KMS-11 (cell line): Measurements from ENCODE around the gene MGMT.

Experiments used
- H2AFZ ChIP-seq: fragments of 200-600 bp; sonication (generic); 2 replicates; pipeline ENCODE4 v1.6.1; 2016; ENCODE audit warnings: antibody characterized with exemption, mixed run types, low read depth
- H3K27ac ChIP-seq: fragments of 200-600 bp; sonication (generic); 2 replicates; pipeline ENCODE4 v1.6.1; 2016; ENCODE audit warnings: mild to moderate bottlenecking, mixed run types
- H3K27me3 ChIP-seq: fragments of 200-600 bp; sonication (generic); 2 replicates; pipeline ENCODE4 v1.6.1; 2017; ENCODE audit warnings: mild to moderate bottlenecking, low read depth, mixed run types, moderate library complexity; ENCODE audit not compliant: insufficient read depth
- H3K36me3 ChIP-seq: fragments of 200-600 bp; sonication (generic); 2 replicates; pipeline ENCODE4 v1.6.1; 2017; ENCODE audit warnings: mild to moderate bottlenecking, mixed run types; ENCODE audit not compliant: insufficient read depth
- H3K4me1 ChIP-seq: fragments of 200-600 bp; sonication (generic); 2 replicates; pipeline ENCODE4 v1.6.1; 2016; ENCODE audit warnings: mild to moderate bottlenecking, low read depth, mixed run types; ENCODE audit not compliant: poor library complexity, severe bottlenecking
- H3K4me2 ChIP-seq: fragments of 200-600 bp; sonication (generic); 2 replicates; pipeline ENCODE4 v1.7.0; 2016; ENCODE audit warnings: mild to moderate bottlenecking, mixed run types
- H3K4me3 ChIP-seq: fragments of 200-600 bp; sonication (generic); IDR thresholded peaks from 2 replicates; pipeline ENCODE4 v1.6.1; 2017; ENCODE audit warnings: low read depth, low read length, mixed read lengths; ENCODE audit not compliant: insufficient read depth
- H3K79me2 ChIP-seq: fragments of 200-600 bp; sonication (generic); 2 replicates; pipeline ENCODE4 v1.6.1; 2016; ENCODE audit warnings: low read depth, mixed run types; ENCODE audit not compliant: insufficient read depth
- H3K9ac ChIP-seq: fragments of 200-600 bp; sonication (generic); 2 replicates; pipeline ENCODE4 v1.6.1; 2016; ENCODE audit warnings: mild to moderate bottlenecking, mixed run types
- H4K20me1 ChIP-seq: fragments of 200-600 bp; sonication (generic); 2 replicates; pipeline ENCODE4 v1.6.1; 2016; ENCODE audit warnings: mild to moderate bottlenecking, mixed run types; ENCODE audit not compliant: insufficient read depth
- TF ChIP-seq, protein P1 (sequence below): fragments of 200-600 bp; sonication (generic); conservative IDR thresholded peaks from 2 replicates; pipeline ENCODE4 v1.6.1; 2017; ENCODE audit warnings: low read depth, mild to moderate bottlenecking, antibody characterized with exemption, low read length, moderate library complexity, mixed read lengths

MGMT gene

DNA sequence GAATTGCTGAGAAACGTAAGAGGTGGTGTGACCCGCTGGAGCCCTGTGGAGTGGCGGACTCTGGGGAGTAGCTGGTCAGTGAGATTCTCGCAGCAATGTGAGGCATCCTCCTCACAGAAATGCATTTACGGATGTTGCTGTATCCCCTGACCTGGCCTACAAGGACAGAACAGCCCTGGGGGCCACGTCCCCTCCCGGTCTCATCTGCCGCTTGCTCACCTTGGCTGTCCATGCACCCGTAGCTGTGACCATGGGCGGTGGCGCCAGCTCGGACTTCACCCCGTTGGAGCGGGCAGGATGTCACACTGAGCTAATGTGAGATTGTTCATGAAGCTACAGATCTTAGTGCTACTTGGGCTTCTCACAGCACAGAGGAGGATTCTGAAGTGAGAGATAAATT, 303.2 kb downstream of the MGMT start:
- Histone ChIP-seq H3K4me3 (no peak overlapping the region), H3K4me2 (no peak overlapping the region), H3K27me3 (no peaks in the 10 kb centered on the region), H3K4me1 (no peaks in the 10 kb centered on the region), H3K79me2 (no peaks in the 10 kb centered on the region), H2AFZ (no peak overlapping the region), H3K9ac (no peak overlapping the region), H4K20me1 (no peaks in the 10 kb centered on the region), H3K36me3 (no peaks in the 10 kb centered on the region), H3K27ac (no peak overlapping the region)
- TF ChIP-seq, protein P1, sequence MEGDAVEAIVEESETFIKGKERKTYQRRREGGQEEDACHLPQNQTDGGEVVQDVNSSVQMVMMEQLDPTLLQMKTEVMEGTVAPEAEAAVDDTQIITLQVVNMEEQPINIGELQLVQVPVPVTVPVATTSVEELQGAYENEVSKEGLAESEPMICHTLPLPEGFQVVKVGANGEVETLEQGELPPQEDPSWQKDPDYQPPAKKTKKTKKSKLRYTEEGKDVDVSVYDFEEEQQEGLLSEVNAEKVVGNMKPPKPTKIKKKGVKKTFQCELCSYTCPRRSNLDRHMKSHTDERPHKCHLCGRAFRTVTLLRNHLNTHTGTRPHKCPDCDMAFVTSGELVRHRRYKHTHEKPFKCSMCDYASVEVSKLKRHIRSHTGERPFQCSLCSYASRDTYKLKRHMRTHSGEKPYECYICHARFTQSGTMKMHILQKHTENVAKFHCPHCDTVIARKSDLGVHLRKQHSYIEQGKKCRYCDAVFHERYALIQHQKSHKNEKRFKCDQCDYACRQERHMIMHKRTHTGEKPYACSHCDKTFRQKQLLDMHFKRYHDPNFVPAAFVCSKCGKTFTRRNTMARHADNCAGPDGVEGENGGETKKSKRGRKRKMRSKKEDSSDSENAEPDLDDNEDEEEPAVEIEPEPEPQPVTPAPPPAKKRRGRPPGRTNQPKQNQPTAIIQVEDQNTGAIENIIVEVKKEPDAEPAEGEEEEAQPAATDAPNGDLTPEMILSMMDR = no peak

DNA sequence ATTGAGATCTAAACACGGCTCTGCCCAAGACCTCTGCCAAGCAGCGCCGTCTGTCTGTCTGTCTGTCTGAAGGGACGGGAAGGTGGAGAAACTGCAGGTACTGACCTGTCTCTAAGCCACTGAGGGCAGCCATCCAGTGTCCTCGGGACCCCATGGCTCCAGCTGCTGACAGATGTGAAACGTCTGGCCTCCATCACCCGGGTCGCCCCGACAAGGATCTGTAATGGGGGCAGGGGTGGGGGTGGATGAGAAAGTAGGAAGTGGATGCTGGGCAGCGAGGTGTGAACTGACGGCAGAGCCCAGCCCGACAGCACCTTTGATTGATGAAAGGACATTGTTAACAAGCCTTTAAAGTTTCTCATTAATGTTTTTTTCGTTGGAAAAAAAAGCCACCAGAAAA, 304.0 kb downstream of the MGMT start:
- Histone ChIP-seq H2AFZ (no peak overlapping the region), H3K27ac (no peak overlapping the region), H3K4me1 (no peaks in the 10 kb centered on the region), H3K27me3 (no peaks in the 10 kb centered on the region), H3K79me2 (no peaks in the 10 kb centered on the region), H3K4me3 (no peak overlapping the region), H3K4me2 (no peak overlapping the region), H3K36me3 (no peaks in the 10 kb centered on the region), H3K9ac (no peak overlapping the region), H4K20me1 (no peaks in the 10 kb centered on the region)
- TF ChIP-seq, protein P1 = no peak

GRCh38 chr10:129771576-129771975, 304.5 kb downstream of the MGMT start:
- Histone ChIP-seq H3K27me3 (no peaks in the 10 kb centered on the region), H3K27ac (no peak overlapping the region), H3K79me2 (no peaks in the 10 kb centered on the region), H3K4me3 (no peak overlapping the region), H3K4me1 (no peaks in the 10 kb centered on the region), H3K4me2 (no peak overlapping the region), H3K9ac (no peak overlapping the region), H3K36me3 (no peaks in the 10 kb centered on the region), H4K20me1 (no peaks in the 10 kb centered on the region), H2AFZ (no peak overlapping the region)
- TF ChIP-seq, protein P1 = no peak

DNA sequence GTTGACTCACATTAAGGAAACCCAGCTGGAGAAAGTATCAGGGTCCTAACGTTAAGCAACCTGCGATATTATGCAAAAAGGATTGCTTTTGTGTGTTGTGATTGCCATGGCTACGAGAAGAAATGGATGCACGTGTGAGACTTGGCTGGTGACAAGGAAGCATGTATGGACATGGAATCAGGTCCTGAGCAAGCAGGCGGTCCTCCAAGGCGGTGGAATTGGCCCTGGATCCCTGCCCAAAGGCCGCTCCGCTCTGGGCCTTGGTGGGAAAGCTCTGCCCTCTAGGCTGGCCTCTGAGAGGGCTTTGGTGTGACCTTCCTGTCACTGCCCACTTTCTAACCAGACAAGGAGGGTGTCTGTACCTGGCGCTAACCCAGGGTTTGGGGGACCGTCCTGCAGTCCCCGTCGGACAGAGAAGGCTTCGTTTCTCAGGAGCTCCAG, 305.0 kb downstream of the MGMT start:
- Histone ChIP-seq H3K4me2 (no peak overlapping the region), H3K27me3 (no peaks in the 10 kb centered on the region), H3K9ac (no peak overlapping the region), H3K4me3 (no peak overlapping the region), H2AFZ (no peak overlapping the region), H3K4me1 (no peaks in the 10 kb centered on the region), H4K20me1 (no peaks in the 10 kb centered on the region), H3K36me3 (no peaks in the 10 kb centered on the region), H3K27ac (no peak overlapping the region), H3K79me2 (no peaks in the 10 kb centered on the region)
- TF ChIP-seq, protein P1 = no peak
